ENCODE results near the gene SHLD1.

The SHLD1 gene

GRCh38 chr20:5884465-5885335 is 134.5 kb downstream of the SHLD1 start:
- in situ Hi-C loops (cut with MboI; ENCODE audit: low sequenced_read_pairs): no loop called here

DNA sequence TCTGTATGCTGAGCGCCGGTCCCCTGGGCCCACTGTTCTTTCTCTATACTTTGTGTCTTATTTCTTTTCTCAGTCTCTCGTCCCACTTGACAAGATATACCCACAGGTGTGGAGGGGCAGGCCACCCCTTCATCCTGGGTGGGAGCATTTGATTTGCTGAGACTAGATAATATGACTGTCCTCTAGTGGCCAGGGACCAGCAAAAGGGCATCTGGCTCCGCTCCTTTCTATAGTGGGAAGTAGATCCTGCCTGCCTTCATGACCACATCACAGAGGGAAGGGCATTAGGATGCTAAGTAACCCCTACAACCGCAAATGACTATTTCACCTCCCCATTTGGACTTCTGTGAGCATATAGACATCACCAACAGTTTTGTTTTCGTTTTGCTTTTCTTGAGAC is 135.7 kb downstream of the SHLD1 start:
- in situ Hi-C loops (cut with MboI; ENCODE audit: low sequenced_read_pairs): no loop called here

DNA sequence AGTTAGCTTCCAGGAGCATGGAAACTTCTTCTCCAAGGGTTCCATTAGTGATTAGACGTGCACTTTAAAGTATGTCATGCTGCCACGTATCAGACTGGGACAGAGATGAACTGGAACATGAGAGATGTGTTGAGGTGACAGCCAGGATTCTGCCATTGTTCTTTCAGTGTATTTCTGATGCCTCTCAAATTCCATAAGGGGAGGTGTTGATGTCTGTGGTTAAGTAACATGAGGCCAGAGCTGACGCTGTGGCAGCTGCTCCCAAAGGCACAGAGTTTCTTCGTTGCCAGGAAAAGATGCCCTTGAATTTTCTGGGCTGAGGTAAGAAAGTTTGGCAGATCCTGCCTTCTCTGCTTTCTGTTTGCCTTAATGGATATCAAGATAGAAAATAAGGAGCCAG is 136.6 kb downstream of the SHLD1 start:
- in situ Hi-C loops (cut with MboI; ENCODE audit: low sequenced_read_pairs): no loop called here

GRCh38 chr20:5887386-5887785 is 137.2 kb downstream of the SHLD1 start:
- in situ Hi-C loops (cut with MboI; ENCODE audit: low sequenced_read_pairs): no loop called here

DNA sequence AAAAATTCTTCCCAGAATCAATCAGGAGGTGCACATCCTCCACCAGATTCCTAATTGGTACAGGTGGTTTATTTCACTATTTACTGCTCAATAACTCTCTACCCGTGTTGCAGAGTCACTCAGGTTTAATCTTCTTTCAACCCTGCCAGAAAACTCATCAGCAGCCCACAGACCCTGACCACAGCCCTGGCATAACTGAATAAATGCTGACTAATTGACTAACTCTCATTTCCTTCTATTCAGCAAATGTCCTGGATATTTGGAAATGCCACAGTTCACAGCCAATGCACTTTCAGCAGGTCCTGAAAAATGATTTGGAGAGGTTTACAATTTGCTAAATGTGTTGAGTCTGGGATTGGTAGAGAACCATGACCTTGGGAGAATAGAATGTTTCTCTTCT is 137.8 kb downstream of the SHLD1 start:
- in situ Hi-C loops (cut with MboI; ENCODE audit: low sequenced_read_pairs): no loop called here

DNA sequence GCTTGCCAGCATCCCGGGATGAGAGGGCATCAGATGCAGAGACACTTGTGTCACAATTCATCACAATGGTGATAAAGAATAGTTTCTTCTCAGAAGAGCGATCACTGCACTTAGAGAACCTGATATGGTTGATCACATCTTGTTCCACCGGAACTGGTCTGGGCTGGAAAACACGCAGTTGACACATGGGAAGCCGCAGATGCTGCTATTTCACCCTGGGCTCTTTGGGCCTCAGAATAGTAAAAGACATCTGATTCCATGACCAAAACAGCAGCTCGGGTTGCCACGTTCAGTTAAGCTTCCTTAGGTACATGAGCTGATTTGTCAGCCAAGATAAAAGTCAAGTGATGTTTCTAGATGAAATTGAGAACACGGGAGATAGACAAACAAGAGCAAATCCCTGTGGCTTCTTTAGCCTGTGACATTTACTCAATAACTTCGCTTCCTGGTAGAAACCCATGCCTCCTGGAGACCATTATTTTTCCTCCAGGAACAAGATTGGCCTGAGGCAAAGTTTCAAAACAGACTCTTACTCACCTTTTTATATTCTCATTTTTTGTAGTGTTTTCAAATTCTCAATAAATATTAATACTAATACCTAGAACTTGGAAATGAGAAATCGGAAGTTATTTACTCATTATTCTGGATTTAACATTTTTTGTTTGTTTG is 140.7 kb downstream of the SHLD1 start:
- in situ Hi-C loops (cut with MboI; ENCODE audit: low sequenced_read_pairs): no loop called here

DNA sequence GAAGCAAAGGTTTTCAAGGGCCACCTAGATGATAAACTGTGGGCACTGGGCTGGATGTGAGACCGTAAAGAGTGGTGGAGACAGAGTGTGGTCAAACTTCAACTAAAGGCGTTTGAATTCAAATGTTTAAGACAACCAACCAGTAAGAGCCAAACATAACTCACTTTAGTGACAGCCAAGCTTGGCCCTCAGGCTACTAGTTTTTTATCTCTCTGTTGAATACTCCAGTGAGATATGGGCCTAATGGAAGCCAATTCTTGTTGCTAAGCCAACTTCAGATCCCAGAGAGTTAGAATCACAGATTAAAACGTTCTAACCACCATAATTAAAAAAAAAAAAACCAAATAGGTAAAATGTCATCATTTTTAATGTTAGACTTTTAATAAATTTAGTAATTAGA is 142.9 kb downstream of the SHLD1 start:
- in situ Hi-C loops (cut with MboI; ENCODE audit: low sequenced_read_pairs): no loop called here

DNA sequence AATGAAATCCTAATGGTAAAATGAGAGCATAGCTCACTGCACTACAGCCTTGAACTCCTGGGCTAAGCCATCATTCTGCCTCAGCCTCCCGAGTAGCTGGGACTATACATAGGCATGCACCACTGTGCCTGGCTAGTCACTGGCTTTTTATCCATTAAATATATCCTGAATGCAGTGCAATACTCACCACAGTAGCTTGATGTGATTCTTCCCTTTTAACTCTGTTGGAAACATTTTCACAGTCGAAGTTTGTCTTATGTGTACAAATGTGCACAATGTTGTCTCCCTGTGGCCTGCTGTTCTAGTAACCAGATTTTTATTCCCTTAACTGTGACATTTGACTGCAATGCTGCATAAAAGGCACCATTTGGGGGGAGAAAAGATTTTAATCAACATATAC is 143.4 kb downstream of the SHLD1 start:
- in situ Hi-C loops (cut with MboI; ENCODE audit: low sequenced_read_pairs): no loop called here

GRCh38 chr20:5895626-5896025 is 145.4 kb downstream of the SHLD1 start:
- in situ Hi-C loops (cut with MboI; ENCODE audit: low sequenced_read_pairs): no loop called here

DNA sequence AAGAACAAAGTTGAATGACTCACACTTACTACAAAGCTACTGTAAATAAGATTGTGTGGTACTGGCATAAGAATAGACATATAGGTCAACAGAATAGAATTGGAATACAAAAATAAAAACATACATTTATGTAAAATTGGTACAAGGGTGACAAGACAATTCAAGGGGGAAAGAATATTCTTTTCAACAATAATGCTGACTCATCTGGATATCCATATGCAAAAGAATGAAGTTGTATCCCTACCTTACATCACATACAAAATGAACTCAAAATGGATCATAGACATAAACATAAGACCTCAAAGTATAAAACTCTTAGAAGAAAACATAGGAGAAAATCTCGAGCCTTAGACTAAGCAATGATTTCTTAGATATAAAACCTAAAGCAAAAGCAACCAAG is 149.2 kb downstream of the SHLD1 start:
- in situ Hi-C loops (cut with MboI; ENCODE audit: low sequenced_read_pairs): no loop called here

DNA sequence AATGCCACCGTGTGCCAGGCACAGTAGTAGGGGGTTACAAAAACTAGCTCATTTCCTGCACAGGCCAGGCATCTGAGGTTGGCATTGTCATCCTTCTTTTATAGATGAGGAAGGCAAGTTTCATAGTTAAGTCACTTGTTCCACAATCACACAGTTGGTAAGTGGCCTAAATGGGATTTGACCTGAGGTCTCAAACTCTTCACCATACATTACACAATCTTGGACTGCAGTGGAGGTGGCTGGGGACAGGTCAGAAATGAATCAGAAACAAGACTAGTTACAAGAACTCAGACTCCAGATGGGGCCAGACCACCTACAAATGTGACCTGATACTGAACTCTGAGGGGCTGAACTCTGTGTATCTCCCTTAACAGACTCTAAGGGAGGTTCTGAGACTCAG is 150.7 kb downstream of the SHLD1 start:
- in situ Hi-C loops (cut with MboI; ENCODE audit: low sequenced_read_pairs): no loop called here

- in situ Hi-C loops (cut with MboI; ENCODE audit: low sequenced_read_pairs): no loop called here
These were observed 158.8 kb downstream of the SHLD1 start for GRCh38 chr20:5908981-5909380.

GRCh38 chr20:5910186-5910585 is 160.0 kb downstream of the SHLD1 start:
- in situ Hi-C loops (cut with MboI; ENCODE audit: low sequenced_read_pairs): no loop called here

- in situ Hi-C loops (cut with MboI; ENCODE audit: low sequenced_read_pairs): no loop called here
These were observed 163.0 kb downstream of the SHLD1 start for GRCh38 chr20:5913166-5913565.

Data from HL-60/S4 treated with retinoic acid at 250 ng/mL for 4 days and 3 days (cell line).